IMR-90 (cell line): ENCODE data around the gene CBX5. TPM values are rescaled to one million over a fixed set of nuclear protein-coding genes. Genes with fewer than 3 reads are reported as not detected.

Experiments
- ATAC-seq: fragments of 200-7000 bp; cut with Tn5 transposase; 2 replicates; pipeline ENCODE4 v1.9.1; 2020; ENCODE audit warnings: low read depth, mild to moderate bottlenecking, moderate library complexity
- BruUV-seq: library from RNA; stranded (reverse); fragments of 400-500 nt; replicated peaks from 2 replicates; lab custom pipeline; 2021; lab: Mats Ljungman, UMichigan
- CTCF ChIA-PET: fragments of 300-600 bp; formaldehyde crosslinking; extraction: SDS; loops from one replicate; lab custom pipeline; 2021; ENCODE audit warnings: antibody characterized with exemption; lab: Yijun Ruan, JAX
- POLR2A ChIA-PET: fragments of 300-600 bp; sonication (Branson Sonifier 250); formaldehyde crosslinking; loops from one replicate; lab custom pipeline; 2022; ENCODE audit warnings: antibody characterized with exemption; ENCODE audit not compliant: unreplicated experiment; lab: Charles Lee
- DNase-seq: peaks from one replicate; pipeline ENCODE4 v3.0.0; 2013
- H2AFZ ChIP-seq: replicated peaks from 2 replicates; pipeline ENCODE3; 2013; ENCODE audit warnings: low read length, mild to moderate bottlenecking; ENCODE audit not compliant: poor library complexity
- H2AK5ac ChIP-seq: 2 replicates; pipeline ENCODE4 v1.6.1; 2013; ENCODE audit warnings: low read depth, low read length, inconsistent platforms
- H2AK9ac ChIP-seq: replicated peaks from 2 replicates; pipeline ENCODE3; 2013; ENCODE audit warnings: mild to moderate bottlenecking, low read depth, low read length, moderate library complexity; ENCODE audit not compliant: poor library complexity
- H2BK120ac ChIP-seq: 2 replicates; pipeline ENCODE4 v1.6.1; 2013; ENCODE audit warnings: low read depth, low read length, inconsistent platforms
- H2BK15ac ChIP-seq: 3 replicates; pipeline ENCODE4 v1.6.1; 2013; ENCODE audit warnings: low read depth, low read length, inconsistent platforms
- H2BK20ac ChIP-seq: 2 replicates; pipeline ENCODE4 v1.6.1; 2013; ENCODE audit warnings: low read depth, mild to moderate bottlenecking, inconsistent platforms, low read length, moderate library complexity
- H2BK5ac ChIP-seq: 2 replicates; pipeline ENCODE4 v1.6.1; 2013; ENCODE audit warnings: mild to moderate bottlenecking, low read depth, low read length, inconsistent platforms; ENCODE audit not compliant: poor library complexity, severe bottlenecking
- H3K14ac ChIP-seq: replicated peaks from 2 replicates; pipeline ENCODE4 v1.6.1; 2013; ENCODE audit warnings: low read depth, low read length, inconsistent platforms
- H3K18ac ChIP-seq: 2 replicates; pipeline ENCODE4 v1.6.1; 2013; ENCODE audit warnings: low read depth, low read length, control low read depth
- H3K23ac ChIP-seq: 2 replicates; pipeline ENCODE4 v1.6.1; 2013; ENCODE audit warnings: low read depth, low read length, inconsistent platforms
- H3K27ac ChIP-seq: 2 replicates; pipeline ENCODE4 v1.5.1; 2013; ENCODE audit warnings: mild to moderate bottlenecking, control low read depth, low read length; ENCODE audit not compliant: insufficient read depth
- H3K27me3 ChIP-seq: 2 replicates; pipeline ENCODE4 v1.6.1; 2013; ENCODE audit warnings: low read length; ENCODE audit not compliant: control insufficient read depth, insufficient read depth
- H3K36me3 ChIP-seq: 2 replicates; pipeline ENCODE4 v1.6.1; 2013; ENCODE audit warnings: low read length, mixed read lengths; ENCODE audit not compliant: control insufficient read depth, insufficient read depth
- H3K4ac ChIP-seq: 2 replicates; pipeline ENCODE4 v1.6.1; 2013; ENCODE audit warnings: low read depth, low read length, inconsistent platforms
- H3K4me1 ChIP-seq: 2 replicates; pipeline ENCODE4 v1.6.1; 2013; ENCODE audit warnings: low read length, mixed read lengths; ENCODE audit not compliant: control insufficient read depth, insufficient read depth
- H3K4me2 ChIP-seq: 2 replicates; pipeline ENCODE4 v1.6.1; 2013; ENCODE audit warnings: low read depth, mild to moderate bottlenecking, control low read depth, low read length, moderate library complexity
- H3K4me3 ChIP-seq: 2 replicates; pipeline ENCODE4 v1.5.1; 2013; ENCODE audit warnings: low read depth, mild to moderate bottlenecking, control low read depth, low read length, moderate library complexity; ENCODE audit not compliant: insufficient read depth
- H3K56ac ChIP-seq: 2 replicates; pipeline ENCODE4 v1.6.1; 2013; ENCODE audit warnings: low read length, inconsistent platforms; ENCODE audit not compliant: insufficient read depth; ENCODE audit errors: extremely low read depth
- H3K79me1 ChIP-seq, 2 experiments: 2 replicates each; pipeline ENCODE4 v1.6.1; 2013; ENCODE audit warnings: low read length in 2 of 2, inconsistent platforms in 1 of 2, low read depth in 1 of 2
- H3K9ac ChIP-seq: 2 replicates; pipeline ENCODE4 v1.6.1; 2013; ENCODE audit warnings: low read depth, low read length, control low read depth
- H3K9me1 ChIP-seq: 2 replicates; pipeline ENCODE4 v1.6.1; 2013; ENCODE audit warnings: low read length, inconsistent platforms; ENCODE audit not compliant: insufficient read depth
- H3K9me3 ChIP-seq: 2 replicates; pipeline ENCODE4 v1.6.1; 2013; ENCODE audit warnings: low read length; ENCODE audit not compliant: control insufficient read depth, insufficient read depth
- H4K20me1 ChIP-seq: 2 replicates; pipeline ENCODE4 v1.6.1; 2013; ENCODE audit warnings: low read length, inconsistent platforms; ENCODE audit not compliant: insufficient read depth
- H4K5ac ChIP-seq: 2 replicates; pipeline ENCODE4 v1.6.1; 2013; ENCODE audit warnings: mild to moderate bottlenecking, low read depth, low read length, control low read depth
- H4K8ac ChIP-seq, 2 experiments: 2 replicates each; pipeline ENCODE4 v1.6.1; 2013; ENCODE audit warnings: low read depth in 2 of 2, low read length in 2 of 2, control low read depth in 1 of 2, inconsistent platforms in 1 of 2
- H4K91ac ChIP-seq: 2 replicates; pipeline ENCODE4 v1.6.1; 2013; ENCODE audit warnings: low read depth, low read length, inconsistent platforms; ENCODE audit not compliant: insufficient read depth
- BHLHE40 ChIP-seq: fragments of 150-350 bp; IDR thresholded peaks from 2 replicates; pipeline ENCODE4 v1.6.1; 2016; ENCODE audit warnings: mild to moderate bottlenecking, low read depth, low read length
- CEBPB ChIP-seq: IDR thresholded peaks from 2 replicates; pipeline ENCODE4 v1.6.1; 2012; ENCODE audit warnings: low read depth, low read length, improper control_type of control experiment
- CHD1 ChIP-seq: IDR thresholded peaks from 2 replicates; pipeline ENCODE4 v1.6.1; 2012; ENCODE audit warnings: low read depth, low read length, improper control_type of control experiment
- CTCF ChIP-seq: conservative IDR thresholded peaks from 2 replicates; pipeline ENCODE4 v1.5.1; 2012; ENCODE audit warnings: mild to moderate bottlenecking, low read depth, low read length, improper control_type of control experiment
- ELK1 ChIP-seq: fragments of 150-350 bp; IDR thresholded peaks from 2 replicates; pipeline ENCODE4 v1.6.1; 2016; ENCODE audit warnings: low read depth, mild to moderate bottlenecking, low read length, moderate library complexity, borderline replicate concordance
- FOS ChIP-seq: fragments of 150-350 bp; IDR thresholded peaks from 2 replicates; pipeline ENCODE4 v1.6.1; 2016; ENCODE audit warnings: low read depth, low read length
- MAFK ChIP-seq: IDR thresholded peaks from 2 replicates; pipeline ENCODE4 v1.6.1; 2012; ENCODE audit warnings: low read depth, low read length, improper control_type of control experiment
- MAZ ChIP-seq: IDR thresholded peaks from 2 replicates; pipeline ENCODE4 v1.6.1; 2012; ENCODE audit warnings: low read depth, mild to moderate bottlenecking, low read length, improper control_type of control experiment, moderate library complexity, borderline replicate concordance
- MXI1 ChIP-seq: IDR thresholded peaks from 2 replicates; pipeline ENCODE4 v1.6.1; 2012; ENCODE audit warnings: low read depth, mild to moderate bottlenecking, low read length, moderate library complexity, borderline replicate concordance
- NFE2L2 ChIP-seq: fragments of 150-350 bp; IDR thresholded peaks from 2 replicates; pipeline ENCODE4 v1.6.1; 2016; ENCODE audit warnings: low read depth, mild to moderate bottlenecking, low read length
- POLR2A ChIP-seq: IDR thresholded peaks from 2 replicates; pipeline ENCODE4 v1.6.1; 2012; ENCODE audit warnings: mild to moderate bottlenecking, low read depth, low read length
- RAD21 ChIP-seq: IDR thresholded peaks from 2 replicates; pipeline ENCODE4 v1.6.1; 2012; ENCODE audit warnings: low read length, improper control_type of control experiment
- RCOR1 ChIP-seq: IDR thresholded peaks from 2 replicates; pipeline ENCODE4 v1.6.1; 2012; ENCODE audit warnings: mild to moderate bottlenecking, low read length, improper control_type of control experiment; ENCODE audit not compliant: insufficient replicate concordance
- RFX5 ChIP-seq: IDR thresholded peaks from 2 replicates; pipeline ENCODE4 v1.8.0; 2012; ENCODE audit warnings: low read depth, mild to moderate bottlenecking, low read length, moderate library complexity
- SMC3 ChIP-seq: fragments of 150-350 bp; IDR thresholded peaks from 2 replicates; pipeline ENCODE4 v1.6.1; 2016; ENCODE audit warnings: low read depth, mild to moderate bottlenecking, antibody characterized with exemption, low read length, moderate library complexity
- USF2 ChIP-seq: fragments of 150-350 bp; IDR thresholded peaks from 2 replicates; pipeline ENCODE4 v1.6.1; 2017; ENCODE audit warnings: mild to moderate bottlenecking, antibody characterized with exemption, low read length, low read depth
- WGBS, 2 experiments: methylation state at CpG; one replicate each; pipeline versions ENCODE4 v1.1.5 to v1.1.7; 2013; ENCODE audit warnings: missing lambda C conversion rate in 2 of 2; ENCODE audit not compliant: insufficient read length in 1 of 2; ENCODE audit errors: extremely low coverage in 2 of 2; 5-methylcytosine and 5-hydroxymethylcytosine counted together
- dilution Hi-C: fragments of 300-500 bp; cut with HindIII; formaldehyde crosslinking; loops from one replicate; pipeline ENCODE4 v1.14.3; 2018; ENCODE audit warnings: low sequenced_read_pairs; ENCODE audit not compliant: unreplicated experiment
- in situ Hi-C: fragments of 300-500 bp; cut with MboI; formaldehyde crosslinking; loops from 3 replicates; pipeline ENCODE4 v1.14.3; 2019; ENCODE audit warnings: low sequenced_read_pairs, inconsistent platforms, mixed read lengths
- intact Hi-C: fragments of 100-400 bp; cut with micrococcal nuclease; formaldehyde crosslinking; loops from 2 replicates; pipeline ENCODE4 v1.10.0; 2022
- polyA plus RNA-seq, 3 experiments: library from polyadenylated mRNA; depleted of rRNA; stranded (reverse); fragments of >200 nt; gene quantifications; 2 replicates each; pipeline ENCODE4 v1.2.3, GENCODE V29; 2012; ENCODE audit warnings: low replicate concordance in 1 of 3
- total RNA-seq: library from RNA; depleted of rRNA; stranded (reverse); fragments of >200 nt; gene quantifications from 2 replicates; pipeline ENCODE4 v1.2.3, GENCODE V29; 2012

The CBX5 gene
- total and polyA plus RNA-seq, 2 of the 4 experiments (the other 2 are of a cell fraction), result 18.0 to 40.9 TPM

GRCh38 chr12:54272214-54272613 is 7.7 kb downstream of the CBX5 start:
- Histone ChIP-seq H3K9me1 (no peaks in the 10 kb centered on the region), H3K9me3 (no peaks in the 10 kb centered on the region), H3K56ac (no peak overlapping the region), H2BK5ac (no peak overlapping the region), H3K27ac (no peak overlapping the region), H3K9ac (no peak overlapping the region), H4K20me1 (no peaks in the 10 kb centered on the region), H3K4me3 (no peak overlapping the region), H3K4me2 (no peak overlapping the region), H3K18ac (no peak overlapping the region), H4K91ac (no peak overlapping the region), H3K4ac (no peak overlapping the region), H2BK120ac (no peak overlapping the region), H2AK5ac (no peak overlapping the region), H2BK15ac (no peak overlapping the region), H2AFZ (no peak overlapping the region), H4K5ac (no peak overlapping the region), H3K27me3 (no peaks in the 10 kb centered on the region), H2AK9ac (no peak overlapping the region), H3K23ac (no peak overlapping the region), H4K8ac (no peak overlapping the region), H3K14ac (no peak overlapping the region), H3K36me3 (peaks cover 4% of the 10 kb centered on the region; the same call in 1 of the 2 replicates), H2BK20ac (no peak overlapping the region), H3K4me1 (no peaks in the 10 kb centered on the region), H3K79me1 (peaks cover 36 to 55% of the 10 kb centered on the region in 2 experiments)
- intact Hi-C loops (no loop called here), in situ Hi-C loops (no loop called here), dilution Hi-C loops (no loop called here)
- ATAC-seq (no peak), DNase-seq (no peak)
- CTCF ChIA-PET, result interaction anchor here (2.1 kb wide), 1 partner anchor 20 kb away, joined by 5 read pairs; no protein-coding TSS in a partner anchor
- TF ChIP-seq MAZ (no peak), RCOR1 (no peak), ELK1 (no peak), BHLHE40 (no peak), FOS (no peak), USF2 (no peak), RFX5 (no peak), POLR2A (no peak), CTCF (no peak), MXI1 (no peak), RAD21 (no peak), SMC3 (no peak), CEBPB (no peak), CHD1 (no peak), MAFK (no peak), NFE2L2 (no peak)
- POLR2A ChIA-PET, result no interaction called here
- BruUV-seq, result no TSS peak
- no CpG with 5 or more reads among the region's 1 CpG for WGBS, 2 experiments
